ENCODE measurements around the gene SPHKAP.

- TF ChIP-seq REST (IDR thresholded peaks at IDR 0.05; ENCODE audit: low read depth) (no peak), CREB1 (IDR thresholded peaks at IDR 0.05; ENCODE audit: low read depth) (no peak), EP300 (IDR thresholded peaks at IDR 0.05; ENCODE audit: borderline replicate concordance) (no peak), TAF1 (IDR thresholded peaks at IDR 0.05; ENCODE audit: low read depth) (no peak), NFIC (IDR thresholded peaks at IDR 0.05) (no peak), RAD21 (IDR thresholded peaks at IDR 0.05; ENCODE audit: low read depth) (no peak), MAX (IDR thresholded peaks at IDR 0.05) (no peak), EGR1 (IDR thresholded peaks at IDR 0.05) (no peak), ZBTB7A (IDR thresholded peaks at IDR 0.05; ENCODE audit: low read depth) (no peak), CEBPB (IDR thresholded peaks at IDR 0.05) (no peak)
Observed at GRCh38 chr2:228224410-228224809, 42.9 kb upstream of the SPHKAP start.
